Caco-2 (cell line): ENCODE results near the gene TTLL9. TPM values are rescaled to one million over a fixed set of nuclear protein-coding genes. Genes with fewer than 3 reads are reported as not detected.

Source experiments
- BruUV-seq: library from RNA; stranded (reverse); fragments of 400-500 nt; replicated peaks from 2 replicates; lab custom pipeline; 2021; lab: Mats Ljungman, UMichigan
- CTCF ChIA-PET: fragments of 300-600 bp; sonication (Branson Sonifier 250); formaldehyde crosslinking; loops from one replicate; lab custom pipeline; 2022; ENCODE audit warnings: antibody characterized with exemption; lab: Charles Lee
- POLR2A ChIA-PET: fragments of 300-600 bp; sonication (Branson Sonifier 250); formaldehyde crosslinking; loops from one replicate; lab custom pipeline; 2022; ENCODE audit warnings: antibody characterized with exemption; lab: Charles Lee
- DNase-seq, 2 experiments: peaks; one replicate each; pipeline versions ENCODE4 v3.0.0 to v3.0.0-alpha.2; 2020 to 2022
- H3K27me3 ChIP-seq: replicated peaks from 2 replicates; pipeline ENCODE4 v1.6.0; 2011; ENCODE audit warnings: low read length; ENCODE audit not compliant: control insufficient read depth, insufficient read depth
- H3K36me3 ChIP-seq: 2 replicates; pipeline ENCODE4 v1.5.1; 2011; ENCODE audit warnings: low read length; ENCODE audit not compliant: control insufficient read depth, insufficient read depth
- H3K4me1 ChIP-seq: fragments of 250-450 bp; sonication (Bioruptor Pico); 2 replicates; pipeline ENCODE4 v1.5.1; 2020; ENCODE audit warnings: mild to moderate bottlenecking
- H3K4me3 ChIP-seq: 2 replicates; pipeline ENCODE4 v1.5.1; 2011; ENCODE audit warnings: low read depth, mild to moderate bottlenecking, control low read depth, low read length
- H3K9me3 ChIP-seq: fragments of 250-450 bp; sonication (Bioruptor Pico); 2 replicates; pipeline ENCODE4 v1.5.1; 2020; ENCODE audit warnings: mild to moderate bottlenecking, moderate library complexity
- H3K27ac Mint-ChIP-seq: one replicate; pipeline ENCODE4 v1.8.0; 2022; ENCODE audit warnings: mixed read lengths; ENCODE audit not compliant: unreplicated experiment
- H3K27me3 Mint-ChIP-seq: one replicate; pipeline ENCODE4 v1.8.0; 2022; ENCODE audit warnings: mixed read lengths; ENCODE audit not compliant: insufficient read depth, unreplicated experiment
- H3K36me3 Mint-ChIP-seq: one replicate; pipeline ENCODE4 v1.8.0; 2022; ENCODE audit warnings: mild to moderate bottlenecking, mixed read lengths; ENCODE audit not compliant: insufficient read depth, unreplicated experiment
- H3K4me1 Mint-ChIP-seq: one replicate; pipeline ENCODE4 v1.8.0; 2022; ENCODE audit warnings: low read depth, mixed read lengths; ENCODE audit not compliant: unreplicated experiment
- H3K4me3 Mint-ChIP-seq: one replicate; pipeline ENCODE4 v1.8.0; 2022; ENCODE audit warnings: mild to moderate bottlenecking, moderate library complexity, mixed read lengths; ENCODE audit not compliant: unreplicated experiment
- H3K9me3 Mint-ChIP-seq: one replicate; pipeline ENCODE4 v1.8.0; 2022; ENCODE audit warnings: mixed read lengths; ENCODE audit not compliant: unreplicated experiment
- CTCF ChIP-seq, 2 experiments: fragments of 200-600 bp in 1 of 2; IDR thresholded peaks; 1 replicate in 1 of 2; 2 replicates in 1 of 2; pipeline versions ENCODE4 v1.5.1 to v1.8.0; 2011 to 2022; ENCODE audit warnings: antibody characterized with exemption in 1 of 2, control low read depth in 1 of 2, inconsistent platforms in 1 of 2, low read depth in 1 of 2, low read length in 1 of 2, mild to moderate bottlenecking in 1 of 2, moderate library complexity in 1 of 2; ENCODE audit not compliant: insufficient read depth in 1 of 2, severe bottlenecking in 1 of 2, unreplicated experiment in 1 of 2
- intact Hi-C: fragments of 100-400 bp; cut with micrococcal nuclease; formaldehyde crosslinking; loops from one replicate; pipeline ENCODE4 v1.10.0; 2022; ENCODE audit not compliant: unreplicated experiment
- total RNA-seq: library from RNA; stranded (reverse); gene quantifications from 2 replicates; pipeline ENCODE4 v1.2.3, GENCODE V29; 2022

The TTLL9 gene
- total RNA-seq, 1 experiment from 2014 or later, result not detected

GRCh38 chr20:31933698-31934097 is 63.3 kb downstream of the TTLL9 start:
- no peaks in the 10 kb centered on the region for H3K36me3 ChIP-seq
- no TSS peak for BruUV-seq
- ChIA-PET CTCF (interaction anchor here (0.6 to 1.4 kb wide), 2 partner anchors 63 to 81 kb away, joined by 3 to 4 read pairs; no protein-coding TSS in a partner anchor), POLR2A (no interaction called here)
- H3K36me3 Mint-ChIP-seq, result no peaks in the 10 kb centered on the region
- H3K4me1 ChIP-seq, result no peaks in the 10 kb centered on the region
- H3K27ac Mint-ChIP-seq, result no peak overlapping the region
- no peaks in the 10 kb centered on the region for H3K4me1 Mint-ChIP-seq
- no peaks in the 10 kb centered on the region for H3K9me3 Mint-ChIP-seq
- H3K9me3 ChIP-seq, result no peaks in the 10 kb centered on the region
- H3K4me3 Mint-ChIP-seq, result no peak overlapping the region
- no peaks in the 10 kb centered on the region for H3K27me3 ChIP-seq
- TF ChIP-seq CTCF (IDR thresholded peaks at IDR 0.05; ENCODE audit: insufficient read depth in 1 of 2, low read depth in 1 of 2, low read length in 1 of 2, severe bottlenecking in 1 of 2, unreplicated experiment in 1 of 2), result no peak
- no peak overlapping the region for H3K4me3 ChIP-seq
- no peak for DNase-seq
- peaks cover 12% of the 10 kb centered on the region for H3K27me3 Mint-ChIP-seq
- intact Hi-C loops, result no loop called here

GRCh38 chr20:31934491-31934890 is 64.1 kb downstream of the TTLL9 start:
- CTCF ChIA-PET, result interaction anchor here (1.3 kb wide), 1 partner anchor 16 kb away, joined by 3 read pairs; no protein-coding TSS in a partner anchor
- no peak overlapping the region for H3K4me3 ChIP-seq
- H3K4me3 Mint-ChIP-seq, result no peak overlapping the region
- H3K27ac Mint-ChIP-seq, result no peak overlapping the region
- no peaks in the 10 kb centered on the region for H3K9me3 Mint-ChIP-seq
- no peaks in the 10 kb centered on the region for H3K4me1 Mint-ChIP-seq
- POLR2A ChIA-PET, result no interaction called here
- intact Hi-C loops, result no loop called here
- BruUV-seq, result no TSS peak
- peaks cover 8% of the 10 kb centered on the region for H3K27me3 Mint-ChIP-seq
- no peaks in the 10 kb centered on the region for H3K36me3 ChIP-seq
- H3K4me1 ChIP-seq, result no peaks in the 10 kb centered on the region
- no peak for TF ChIP-seq CTCF (IDR thresholded peaks at IDR 0.05; ENCODE audit: insufficient read depth in 1 of 2, low read depth in 1 of 2, low read length in 1 of 2, severe bottlenecking in 1 of 2, unreplicated experiment in 1 of 2)
- H3K36me3 Mint-ChIP-seq, result no peaks in the 10 kb centered on the region
- DNase-seq, result no peak
- no peaks in the 10 kb centered on the region for H3K27me3 ChIP-seq
- H3K9me3 ChIP-seq, result no peaks in the 10 kb centered on the region

GRCh38 chr20:31934968-31935764 is 64.7 kb downstream of the TTLL9 start:
- CTCF ChIA-PET, result interaction anchor here (0.5 to 1.3 kb wide), 4 partner anchors 15 to 565 kb away, joined by 3 to 7 read pairs (median 4); partner anchors contain the start of gene PDRG1
- POLR2A ChIA-PET, result no interaction called here
- H3K4me1 ChIP-seq, result no peaks in the 10 kb centered on the region

More at GRCh38 chr20:31934968-31935764, 64.7 kb downstream of the TTLL9 start:
- peak; percentile 8 to 26 for TF ChIP-seq CTCF (IDR thresholded peaks at IDR 0.05; ENCODE audit: insufficient read depth in 1 of 2, low read depth in 1 of 2, low read length in 1 of 2, severe bottlenecking in 1 of 2, unreplicated experiment in 1 of 2)
- no TSS peak for BruUV-seq
- Mint-ChIP-seq H3K9me3 (no peaks in the 10 kb centered on the region), H3K4me3 (no peak overlapping the region), H3K4me1 (no peaks in the 10 kb centered on the region), H3K36me3 (no peaks in the 10 kb centered on the region), H3K27me3 (peaks cover 8% of the 10 kb centered on the region), H3K27ac (no peak overlapping the region)
- Histone ChIP-seq H3K36me3 (no peaks in the 10 kb centered on the region), H3K4me3 (no peak overlapping the region), H3K9me3 (no peaks in the 10 kb centered on the region), H3K27me3 (no peaks in the 10 kb centered on the region)
- intact Hi-C loops, result no loop called here
- DNase-seq, result no peak
